PC-9 (cell line): Measurements from ENCODE around the gene LRRC56. TPM values are rescaled to one million over a fixed set of nuclear protein-coding genes. Genes with fewer than 3 reads are reported as not detected.

ENCODE experiments used
- BruUV-seq: library from RNA; stranded (reverse); fragments of 400-500 nt; replicated peaks from 2 replicates; lab custom pipeline; 2021; lab: Mats Ljungman, UMichigan
- CTCF ChIA-PET: fragments of 300-600 bp; sonication (Branson Sonifier 250); formaldehyde crosslinking; loops from one replicate; lab custom pipeline; 2022; ENCODE audit warnings: antibody characterized with exemption; lab: Charles Lee
- POLR2A ChIA-PET: fragments of 300-600 bp; sonication (Branson Sonifier 250); formaldehyde crosslinking; loops from one replicate; lab custom pipeline; 2022; ENCODE audit warnings: antibody characterized with exemption; ENCODE audit not compliant: unreplicated experiment; lab: Charles Lee
- DNase-seq, 2 experiments: peaks; one replicate each; pipeline versions ENCODE4 v3.0.0 to v3.0.0-alpha.2; 2015 to 2022; ENCODE audit warnings: mixed read lengths in 1 of 2
- H2AFZ ChIP-seq: fragments of 200-600 bp; sonication (generic); 2 replicates; pipeline ENCODE4 v1.8.1; 2017; ENCODE audit warnings: antibody characterized with exemption
- H3F3A ChIP-seq: fragments of 200-600 bp; sonication (generic); 2 replicates; pipeline ENCODE4 v1.8.1; 2017; ENCODE audit warnings: antibody characterized with exemption, mild to moderate bottlenecking, low read depth; ENCODE audit not compliant: insufficient read depth
- H3K27ac ChIP-seq: fragments of 200-600 bp; sonication (generic); 2 replicates; pipeline ENCODE4 v1.6.1; 2016; ENCODE audit warnings: mixed run types
- H3K27me3 ChIP-seq: fragments of 200-600 bp; sonication (generic); 2 replicates; pipeline ENCODE4 v1.6.1; 2016; ENCODE audit warnings: low read depth, mixed run types; ENCODE audit not compliant: insufficient read depth
- H3K36me3 ChIP-seq: fragments of 200-600 bp; sonication (generic); 2 replicates; pipeline ENCODE4 v1.6.1; 2016; ENCODE audit warnings: low read depth, mixed run types
- H3K4me1 ChIP-seq: fragments of 200-600 bp; sonication (generic); replicated peaks from 2 replicates; pipeline ENCODE4 v1.6.1; 2016; ENCODE audit warnings: mixed run types; ENCODE audit not compliant: insufficient read depth
- H3K4me2 ChIP-seq: fragments of 200-600 bp; sonication (generic); 2 replicates; pipeline ENCODE4 v1.6.1; 2017; ENCODE audit warnings: mixed run types
- H3K4me3 ChIP-seq: fragments of 200-600 bp; sonication (generic); 2 replicates; pipeline ENCODE4 v1.6.1; 2016; ENCODE audit warnings: mixed run types
- H3K79me2 ChIP-seq: fragments of 200-600 bp; sonication (generic); 2 replicates; pipeline ENCODE4 v1.6.1; 2017; ENCODE audit warnings: low read depth, mixed run types
- H3K9me2 ChIP-seq: fragments of 200-600 bp; sonication (generic); 2 replicates; pipeline ENCODE4 v1.8.1; 2017; ENCODE audit warnings: mild to moderate bottlenecking; ENCODE audit not compliant: insufficient read depth
- H3K9me3 ChIP-seq: fragments of 200-600 bp; sonication (generic); 2 replicates; pipeline ENCODE4 v1.8.1; 2016; ENCODE audit warnings: low read depth; ENCODE audit not compliant: insufficient read depth
- H4K20me1 ChIP-seq: fragments of 200-600 bp; sonication (generic); 2 replicates; pipeline ENCODE4 v1.8.1; 2017; ENCODE audit not compliant: insufficient read depth
- CTCF ChIP-seq: fragments of 200-600 bp; sonication (generic); conservative IDR thresholded peaks from 2 replicates; pipeline ENCODE4 v1.6.1; 2017; ENCODE audit warnings: mixed run types, antibody characterized with exemption, mild to moderate bottlenecking, moderate library complexity
- EZH2 ChIP-seq: fragments of 200-600 bp; sonication (generic); IDR thresholded peaks from 2 replicates; pipeline ENCODE4 v1.8.0; 2017; ENCODE audit warnings: antibody characterized with exemption, low read depth
- intact Hi-C: fragments of 100-400 bp; cut with micrococcal nuclease; formaldehyde crosslinking; loops from one replicate; pipeline ENCODE4 v1.10.0; 2022; ENCODE audit not compliant: unreplicated experiment
- total RNA-seq: library from RNA; stranded (reverse); gene quantifications from 2 replicates; pipeline ENCODE4 v1.2.3, GENCODE V29; 2021

The LRRC56 gene
- total RNA-seq, 1 experiment from 2014 or later = 5.0 TPM

GRCh38 chr11:568306-569157 is 31.2 kb downstream of the LRRC56 start:
- intact Hi-C loops = loop anchor here (10.0 kb wide), 1 partner anchor 156 kb away; no protein-coding TSS in a partner anchor
- CTCF ChIA-PET = no interaction called here
- BruUV-seq = no TSS peak
- DNase-seq = peak; percentile 67 to 95
- Histone ChIP-seq H3K27ac (no peak overlapping the region), H2AFZ (no peak overlapping the region), H3K4me2 (peak overlapping the region; percentile 85), H3K9me3 (no peaks in the 10 kb centered on the region), H3K27me3 (no peaks in the 10 kb centered on the region), H3K4me1 (0 out of 2 replicates have a peak, but pooled peaks cover 6% of the 10 kb centered on the region), H3K79me2 (no peaks in the 10 kb centered on the region), H4K20me1 (no peaks in the 10 kb centered on the region), H3K4me3 (peak overlapping the region; percentile 57; the same call in 1 of the 2 replicates), H3K36me3 (no peaks in the 10 kb centered on the region), H3K9me2 (no peaks in the 10 kb centered on the region), H3F3A (no peaks in the 10 kb centered on the region; the same call in 1 of the 2 replicates)
- POLR2A ChIA-PET = no interaction called here
- TF ChIP-seq EZH2 = no peak
- TF ChIP-seq CTCF = no peak

DNA sequence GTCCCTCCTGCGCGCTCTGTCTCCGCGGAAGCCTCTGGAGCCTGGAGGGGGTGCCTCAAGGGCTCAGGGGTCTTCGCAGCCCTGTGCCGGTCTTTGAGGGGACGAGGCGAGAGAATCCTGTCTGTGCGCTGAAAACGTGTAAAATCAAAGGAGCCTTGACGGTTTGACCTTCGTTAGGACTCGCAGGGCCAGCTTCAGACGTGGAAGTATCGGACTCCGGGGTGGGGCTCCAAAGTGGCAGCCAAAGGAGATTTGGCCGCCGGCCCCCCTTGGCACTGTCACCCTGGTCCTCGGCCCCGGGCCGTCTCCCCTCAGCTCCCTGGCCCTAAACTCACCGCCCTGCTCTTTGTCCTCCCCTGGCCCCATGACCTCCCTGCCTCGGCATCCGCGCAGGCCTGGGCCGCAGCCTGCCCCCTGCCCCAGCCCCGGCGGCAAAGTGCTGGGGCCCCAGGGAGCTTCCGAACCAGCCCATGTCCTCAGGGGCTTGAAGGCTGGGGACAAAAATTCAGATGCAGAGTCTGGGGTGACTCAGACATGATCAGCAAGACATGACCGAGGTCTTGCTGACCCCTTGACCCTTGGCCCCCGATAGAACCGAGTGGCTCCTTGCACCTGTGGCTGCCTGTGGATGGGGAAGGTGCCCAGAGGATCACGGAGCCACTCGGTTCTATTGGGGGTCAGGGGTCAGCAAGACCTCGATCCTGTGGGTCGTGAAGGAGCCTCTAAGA is 32.0 kb downstream of the LRRC56 start:
- Histone ChIP-seq H3K36me3 (no peaks in the 10 kb centered on the region), H3K9me3 (no peaks in the 10 kb centered on the region), H3F3A (no peaks in the 10 kb centered on the region; the same call in 1 of the 2 replicates), H3K27ac (no peak overlapping the region), H4K20me1 (no peaks in the 10 kb centered on the region), H3K79me2 (no peaks in the 10 kb centered on the region), H3K4me1 (0 out of 2 replicates have a peak, but pooled peaks cover 6% of the 10 kb centered on the region), H3K9me2 (no peaks in the 10 kb centered on the region), H3K4me3 (peak overlapping the region; percentile 57; the same call in 1 of the 2 replicates), H3K27me3 (no peaks in the 10 kb centered on the region), H2AFZ (no peak overlapping the region), H3K4me2 (peak overlapping the region; percentile 85)
- ChIA-PET POLR2A (no interaction called here), CTCF (no interaction called here)
- no peak for DNase-seq
- intact Hi-C loops = loop anchor here (10.0 kb wide), 1 partner anchor 155 kb away; no protein-coding TSS in a partner anchor
- no peak for TF ChIP-seq EZH2
- TF ChIP-seq CTCF = no peak
- BruUV-seq = TSS peak; percentile 32

DNA sequence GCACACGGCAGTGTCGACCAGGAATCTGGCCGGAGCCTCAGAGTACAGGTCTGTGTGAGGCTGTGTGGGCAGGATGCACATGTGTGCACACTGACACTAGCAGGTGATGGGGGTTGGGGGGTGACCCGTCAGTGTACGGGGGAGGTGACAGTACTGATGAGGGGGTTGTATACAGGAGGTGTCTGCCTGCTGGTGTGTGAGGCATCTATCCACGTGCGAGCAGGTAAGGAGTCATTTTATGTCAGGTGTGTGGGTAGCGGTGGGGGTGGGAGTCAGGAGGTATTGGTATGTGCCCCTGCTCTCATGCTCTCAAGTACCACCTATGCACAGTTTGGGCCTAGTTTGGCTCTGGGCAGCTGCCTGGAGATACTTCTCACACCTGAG is 34.5 kb downstream of the LRRC56 start:
- intact Hi-C loops = no loop called here
- Histone ChIP-seq H3K4me2 (no peak overlapping the region), H3K4me1 (0 out of 2 replicates have a peak, but pooled peaks cover 6% of the 10 kb centered on the region), H3K36me3 (no peaks in the 10 kb centered on the region), H3K9me3 (no peaks in the 10 kb centered on the region), H3K79me2 (peaks cover 1% of the 10 kb centered on the region), H2AFZ (no peak overlapping the region), H3K27ac (no peak overlapping the region), H3F3A (no peaks in the 10 kb centered on the region), H3K9me2 (no peaks in the 10 kb centered on the region), H3K4me3 (no peak overlapping the region), H4K20me1 (no peaks in the 10 kb centered on the region), H3K27me3 (no peaks in the 10 kb centered on the region)
- DNase-seq = no peak
- TF ChIP-seq CTCF (no peak), EZH2 (no peak)
- CTCF ChIA-PET = no interaction called here
- BruUV-seq = no TSS peak
- POLR2A ChIA-PET = no interaction called here
